Measurements from ENCODE around the gene TNFRSF4.

The TNFRSF4 gene

DNA sequence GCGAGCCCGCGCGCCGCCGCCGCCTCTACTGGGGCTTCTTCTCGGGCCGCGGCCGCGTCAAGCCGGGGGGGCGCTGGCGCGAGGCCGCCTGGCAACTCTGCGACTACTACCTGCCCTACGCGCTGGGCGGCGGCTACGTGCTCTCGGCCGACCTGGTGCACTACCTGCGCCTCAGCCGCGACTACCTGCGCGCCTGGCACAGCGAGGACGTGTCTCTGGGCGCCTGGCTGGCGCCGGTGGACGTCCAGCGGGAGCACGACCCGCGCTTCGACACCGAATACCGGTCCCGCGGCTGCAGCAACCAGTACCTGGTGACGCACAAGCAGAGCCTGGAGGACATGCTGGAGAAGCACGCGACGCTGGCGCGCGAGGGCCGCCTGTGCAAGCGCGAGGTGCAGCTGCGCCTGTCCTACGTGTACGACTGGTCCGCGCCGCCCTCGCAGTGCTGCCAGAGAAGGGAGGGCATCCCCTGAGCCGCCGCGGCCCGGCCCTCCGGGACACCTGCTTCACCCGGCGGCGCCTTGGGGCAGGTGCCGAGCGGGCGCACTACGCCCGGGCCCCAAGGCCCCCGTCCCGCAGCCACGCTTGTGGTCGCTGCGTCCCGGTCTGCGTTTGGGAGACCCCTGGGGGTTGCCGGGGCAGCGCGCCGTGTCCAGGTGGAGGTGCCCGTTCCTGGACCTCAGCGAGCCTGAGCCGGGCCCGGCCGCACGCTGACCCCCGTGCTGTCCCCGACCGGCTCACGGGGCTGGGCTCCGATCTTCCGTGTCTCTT, 19.0 kb upstream of the TNFRSF4 start:
- TF ChIP-seq, protein P1, sequence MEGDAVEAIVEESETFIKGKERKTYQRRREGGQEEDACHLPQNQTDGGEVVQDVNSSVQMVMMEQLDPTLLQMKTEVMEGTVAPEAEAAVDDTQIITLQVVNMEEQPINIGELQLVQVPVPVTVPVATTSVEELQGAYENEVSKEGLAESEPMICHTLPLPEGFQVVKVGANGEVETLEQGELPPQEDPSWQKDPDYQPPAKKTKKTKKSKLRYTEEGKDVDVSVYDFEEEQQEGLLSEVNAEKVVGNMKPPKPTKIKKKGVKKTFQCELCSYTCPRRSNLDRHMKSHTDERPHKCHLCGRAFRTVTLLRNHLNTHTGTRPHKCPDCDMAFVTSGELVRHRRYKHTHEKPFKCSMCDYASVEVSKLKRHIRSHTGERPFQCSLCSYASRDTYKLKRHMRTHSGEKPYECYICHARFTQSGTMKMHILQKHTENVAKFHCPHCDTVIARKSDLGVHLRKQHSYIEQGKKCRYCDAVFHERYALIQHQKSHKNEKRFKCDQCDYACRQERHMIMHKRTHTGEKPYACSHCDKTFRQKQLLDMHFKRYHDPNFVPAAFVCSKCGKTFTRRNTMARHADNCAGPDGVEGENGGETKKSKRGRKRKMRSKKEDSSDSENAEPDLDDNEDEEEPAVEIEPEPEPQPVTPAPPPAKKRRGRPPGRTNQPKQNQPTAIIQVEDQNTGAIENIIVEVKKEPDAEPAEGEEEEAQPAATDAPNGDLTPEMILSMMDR (IDR thresholded peaks at IDR 0.05), result no peak

DNA sequence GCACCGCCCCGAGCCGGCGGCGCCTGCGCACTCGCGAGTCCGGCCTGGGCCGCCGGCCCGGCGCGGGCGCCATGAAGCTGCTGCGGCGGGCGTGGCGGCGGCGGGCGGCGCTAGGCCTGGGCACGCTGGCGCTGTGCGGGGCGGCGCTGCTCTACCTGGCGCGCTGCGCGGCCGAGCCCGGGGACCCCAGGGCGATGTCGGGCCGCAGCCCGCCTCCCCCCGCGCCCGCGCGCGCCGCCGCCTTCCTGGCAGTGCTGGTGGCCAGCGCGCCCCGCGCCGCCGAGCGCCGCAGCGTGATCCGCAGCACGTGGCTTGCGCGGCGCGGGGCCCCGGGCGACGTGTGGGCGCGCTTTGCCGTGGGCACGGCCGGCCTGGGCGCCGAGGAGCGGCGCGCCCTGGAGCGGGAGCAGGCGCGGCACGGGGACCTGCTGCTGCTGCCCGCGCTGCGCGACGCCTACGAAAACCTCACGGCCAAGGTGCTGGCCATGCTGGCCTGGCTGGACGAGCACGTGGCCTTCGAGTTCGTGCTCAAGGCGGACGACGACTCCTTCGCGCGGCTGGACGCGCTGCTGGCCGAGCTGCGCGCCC, 18.3 kb upstream of the TNFRSF4 start, which contains the start of gene B3GALT6:
Gene B3GALT6, plus strand, starts transcription at position 30 of the 588 bp plus-strand sequence. Its CDS starts 42 bp downstream, at position 72.
- TF ChIP-seq, protein P1 (IDR thresholded peaks at IDR 0.05), result no peak

DNA sequence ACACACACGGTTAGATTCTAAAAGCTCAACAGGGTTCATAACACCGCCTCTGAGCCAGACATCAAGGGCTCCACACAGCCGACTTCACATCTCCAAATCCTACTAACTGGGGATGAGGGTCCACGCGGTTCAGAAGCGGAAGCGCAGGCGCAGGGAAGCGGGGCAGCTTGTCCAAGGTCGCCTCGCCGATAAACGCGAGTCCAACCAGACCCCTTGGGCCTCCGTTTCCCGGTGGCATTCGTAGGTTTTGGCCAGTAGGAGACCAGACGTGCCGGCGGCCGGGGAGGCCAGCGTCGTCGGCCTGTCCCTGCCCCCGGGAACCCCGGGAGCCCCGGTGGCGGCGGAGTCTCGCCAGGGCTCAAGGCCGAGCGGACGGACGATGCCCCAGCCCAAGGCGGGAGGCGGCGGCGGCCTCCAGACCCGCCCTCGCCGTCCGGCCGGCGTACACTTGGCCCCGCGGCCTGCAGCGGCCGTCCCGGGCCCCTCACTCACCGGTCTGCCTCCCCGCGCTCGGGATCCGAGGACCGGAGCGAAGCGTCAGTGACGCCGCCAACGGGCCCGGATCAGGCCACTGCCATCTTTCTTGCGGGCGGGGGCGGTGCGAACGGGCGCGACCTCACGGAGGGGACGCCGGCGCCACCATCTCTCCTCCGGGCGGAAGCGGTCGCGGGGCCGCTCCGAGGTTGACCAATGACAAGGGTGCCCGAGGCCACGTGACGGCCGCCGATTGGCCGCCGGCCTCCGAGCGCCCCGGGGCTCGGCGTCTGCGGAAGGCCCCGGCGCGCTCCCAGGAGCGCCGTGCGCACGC, 17.7 kb upstream of the TNFRSF4 start, which contains the start of gene SDF4:
Gene SDF4, minus strand, starts transcription at position 602 of the 808 bp plus-strand sequence. CDS start 3,229 bp downstream, outside the sequence.
- TF ChIP-seq, protein P1 (IDR thresholded peaks at IDR 0.05), result no peak

DNA sequence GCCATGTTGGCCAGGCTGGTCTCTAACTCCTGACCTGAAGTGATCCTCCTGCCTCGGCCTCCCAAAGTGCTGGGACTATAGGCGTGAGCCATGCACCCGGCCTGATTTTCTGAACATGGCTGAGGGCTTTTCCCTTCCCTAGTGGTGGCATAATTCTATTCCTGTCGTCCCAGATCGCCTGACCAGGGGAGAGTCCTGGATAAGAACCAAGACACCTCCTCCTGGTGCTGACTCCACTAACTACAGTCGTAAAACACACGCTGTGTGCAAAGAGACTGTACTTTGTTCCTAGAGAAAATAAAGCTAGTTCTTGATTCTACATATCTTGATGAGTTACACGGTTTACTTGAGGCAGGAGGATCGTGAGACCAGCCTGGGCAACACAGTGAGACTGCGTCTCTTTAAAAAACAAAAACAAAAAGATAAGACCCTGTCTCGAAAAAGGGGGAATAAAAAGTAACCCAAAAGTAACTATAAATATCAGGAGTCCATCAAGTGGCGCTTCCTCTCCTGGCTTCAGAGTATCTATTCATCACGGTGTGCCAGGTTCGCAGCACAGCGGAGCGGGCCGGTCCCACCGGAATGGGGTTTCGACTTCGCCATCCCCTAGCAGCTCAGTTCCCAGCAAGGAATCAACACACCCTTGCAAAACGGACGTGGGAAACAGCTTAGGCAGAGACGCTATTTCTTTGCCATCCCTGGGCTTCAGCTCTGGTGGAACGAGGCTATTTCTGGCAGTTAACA, 16.9 kb upstream of the TNFRSF4 start:
- TF ChIP-seq, protein P1 (IDR thresholded peaks at IDR 0.05), result 0 out of 2 replicates have a peak, but pooled peaks have one; percentile 17

DNA sequence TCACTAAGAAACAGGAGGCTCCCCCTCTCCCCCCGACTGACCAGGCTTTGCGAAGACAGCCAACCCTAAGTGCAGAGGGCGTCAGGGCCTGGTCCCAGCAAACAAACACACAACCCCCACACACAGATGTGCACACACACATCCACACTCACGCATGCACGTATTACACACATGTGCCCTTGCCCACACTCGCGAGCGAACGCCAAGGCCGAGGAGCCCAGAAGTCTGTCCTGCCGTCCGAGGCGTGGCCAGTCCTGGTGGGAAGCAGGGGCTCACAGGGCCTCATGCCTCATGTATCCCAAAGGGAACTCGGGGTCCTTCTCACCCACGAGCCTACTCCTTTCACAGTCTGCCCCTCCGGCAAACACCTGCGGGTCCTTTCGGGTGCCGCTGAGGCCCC, 15.8 kb upstream of the TNFRSF4 start:
- TF ChIP-seq, protein P1 (IDR thresholded peaks at IDR 0.05), result no peak

DNA sequence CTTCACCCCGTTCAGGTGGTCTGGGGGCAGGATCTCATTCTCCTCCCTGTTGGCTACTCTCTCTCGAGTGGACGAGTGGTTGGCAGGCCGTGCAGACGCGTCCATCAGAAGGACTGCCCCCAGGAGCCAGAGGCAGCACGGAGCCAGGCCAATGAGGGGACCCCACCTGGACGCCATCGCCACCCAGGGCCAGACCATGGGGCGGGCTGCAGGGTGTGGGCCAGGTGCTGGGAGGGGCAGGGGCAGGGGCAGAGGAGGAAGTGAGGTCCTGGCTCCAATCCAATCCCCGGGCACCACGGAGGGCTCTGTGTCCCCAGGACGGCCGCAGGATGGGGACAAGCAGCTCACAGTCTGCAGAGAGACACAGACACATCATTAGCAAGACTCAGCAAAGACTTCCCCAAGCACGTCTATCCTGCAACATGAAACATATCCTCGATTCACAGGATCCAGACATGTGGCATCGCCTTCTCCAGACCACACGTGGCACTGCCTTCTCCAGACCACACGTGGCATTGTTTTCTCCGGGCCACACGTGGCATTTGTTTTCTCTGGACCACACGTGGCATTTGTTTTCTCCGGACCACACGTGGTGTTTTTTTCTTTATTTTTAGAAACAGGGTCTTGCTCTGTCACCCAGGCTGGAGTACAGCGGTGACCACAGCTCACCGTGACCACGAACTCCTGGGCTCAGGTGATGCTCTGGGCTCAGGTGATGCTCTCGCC, 14.8 kb upstream of the TNFRSF4 start:
- TF ChIP-seq, protein P1 (IDR thresholded peaks at IDR 0.05), result no peak

Data from LNCAP (cell line).